Measurements from ENCODE around the gene GLG1.

Gene GLG1

DNA sequence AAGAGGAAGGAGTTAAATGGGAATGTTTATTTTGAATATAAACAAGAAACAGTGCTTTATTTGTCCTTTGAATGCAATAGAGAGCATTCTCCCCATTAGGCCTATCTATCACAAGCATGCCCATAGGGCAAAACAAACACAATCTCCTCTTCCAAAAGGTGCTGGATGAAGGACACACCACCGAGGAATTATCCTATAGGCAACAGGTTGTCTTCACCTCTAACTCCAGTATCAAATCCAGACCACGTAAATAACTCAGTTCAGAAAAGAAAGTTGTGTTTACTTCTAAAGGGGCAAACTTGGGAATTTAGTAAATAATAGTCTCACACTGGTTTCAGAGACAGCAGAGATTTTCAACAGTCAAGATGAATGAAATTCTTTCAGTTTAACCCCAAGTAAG lies 101.9 kb downstream of the GLG1 start:
- no peak for TF ChIP-seq POLR2A (IDR thresholded peaks at IDR 0.05; ENCODE audit: extremely low read depth, insufficient read length)
- TF ChIP-seq, protein P1, sequence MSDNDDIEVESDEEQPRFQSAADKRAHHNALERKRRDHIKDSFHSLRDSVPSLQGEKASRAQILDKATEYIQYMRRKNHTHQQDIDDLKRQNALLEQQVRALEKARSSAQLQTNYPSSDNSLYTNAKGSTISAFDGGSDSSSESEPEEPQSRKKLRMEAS (IDR thresholded peaks at IDR 0.05; ENCODE audit: low read depth, low read length): no peak
- TF ChIP-seq MYC (IDR thresholded peaks at IDR 0.05; ENCODE audit: low read depth, low read length): no peak
- TF ChIP-seq, protein P2, sequence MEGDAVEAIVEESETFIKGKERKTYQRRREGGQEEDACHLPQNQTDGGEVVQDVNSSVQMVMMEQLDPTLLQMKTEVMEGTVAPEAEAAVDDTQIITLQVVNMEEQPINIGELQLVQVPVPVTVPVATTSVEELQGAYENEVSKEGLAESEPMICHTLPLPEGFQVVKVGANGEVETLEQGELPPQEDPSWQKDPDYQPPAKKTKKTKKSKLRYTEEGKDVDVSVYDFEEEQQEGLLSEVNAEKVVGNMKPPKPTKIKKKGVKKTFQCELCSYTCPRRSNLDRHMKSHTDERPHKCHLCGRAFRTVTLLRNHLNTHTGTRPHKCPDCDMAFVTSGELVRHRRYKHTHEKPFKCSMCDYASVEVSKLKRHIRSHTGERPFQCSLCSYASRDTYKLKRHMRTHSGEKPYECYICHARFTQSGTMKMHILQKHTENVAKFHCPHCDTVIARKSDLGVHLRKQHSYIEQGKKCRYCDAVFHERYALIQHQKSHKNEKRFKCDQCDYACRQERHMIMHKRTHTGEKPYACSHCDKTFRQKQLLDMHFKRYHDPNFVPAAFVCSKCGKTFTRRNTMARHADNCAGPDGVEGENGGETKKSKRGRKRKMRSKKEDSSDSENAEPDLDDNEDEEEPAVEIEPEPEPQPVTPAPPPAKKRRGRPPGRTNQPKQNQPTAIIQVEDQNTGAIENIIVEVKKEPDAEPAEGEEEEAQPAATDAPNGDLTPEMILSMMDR (IDR thresholded peaks at IDR 0.05; ENCODE audit: low read depth, low read length): no peak
- H3K4me3 ChIP-seq (ENCODE audit: low read depth, low read length): no peak overlapping the region
- DNase-seq (ENCODE audit: low read depth): no peak

- H3K4me3 ChIP-seq (ENCODE audit: low read depth, low read length): no peak overlapping the region
- DNase-seq (ENCODE audit: low read depth): no peak
- no peak for TF ChIP-seq POLR2A (IDR thresholded peaks at IDR 0.05; ENCODE audit: extremely low read depth, insufficient read length)
- no peak for TF ChIP-seq MYC (IDR thresholded peaks at IDR 0.05; ENCODE audit: low read depth, low read length)
- TF ChIP-seq, protein P1 (IDR thresholded peaks at IDR 0.05; ENCODE audit: low read depth, low read length): no peak
- TF ChIP-seq, protein P2 (IDR thresholded peaks at IDR 0.05; ENCODE audit: low read depth, low read length): no peak
These were observed 103.5 kb downstream of the GLG1 start for GRCh38 chr16:74503412-74503811.

DNA sequence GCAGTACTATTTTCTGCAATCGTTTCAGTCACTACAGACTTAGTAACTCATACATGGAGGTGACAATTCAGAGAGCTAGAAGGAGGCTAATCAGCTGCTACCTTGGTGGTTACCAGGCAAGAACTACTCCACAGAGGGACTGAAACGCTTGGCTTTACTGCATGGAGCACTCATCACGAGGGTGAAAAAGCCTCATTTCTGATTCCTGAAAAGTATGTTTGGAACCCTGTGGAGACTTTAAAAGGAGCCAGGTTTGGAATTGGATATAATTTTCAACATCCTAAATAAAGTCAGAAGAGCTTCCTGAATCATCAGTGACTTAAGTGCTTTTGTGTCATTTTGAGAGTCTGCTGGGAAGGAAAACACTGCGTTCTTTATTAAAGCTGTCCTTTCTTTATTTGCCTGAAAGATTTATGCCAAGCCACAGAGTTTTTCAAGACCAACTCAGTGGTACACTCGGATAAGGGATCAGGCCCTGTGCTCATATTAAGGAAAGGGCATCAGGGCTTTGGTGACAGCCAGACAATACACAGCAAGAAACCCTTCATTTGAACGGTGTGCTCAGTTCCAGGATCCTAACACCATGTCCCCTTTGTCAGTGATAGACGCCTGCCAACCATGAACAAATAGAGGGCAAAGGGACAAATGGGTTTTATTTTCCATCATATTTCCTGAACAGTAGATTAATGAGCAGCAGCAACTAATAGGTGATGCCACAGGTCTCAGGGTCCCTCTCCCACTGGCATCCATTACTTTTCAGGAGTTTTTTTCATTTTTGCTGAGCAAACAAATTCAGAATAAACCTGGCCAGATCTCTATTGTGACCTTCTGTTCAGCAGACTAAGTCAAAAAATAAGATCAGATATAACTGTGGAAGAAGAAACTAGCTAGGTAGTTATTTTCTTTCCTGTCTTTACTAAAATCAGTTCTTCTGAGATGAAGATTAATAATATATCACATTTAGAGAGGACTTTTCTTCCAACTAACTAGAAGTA lies 105.1 kb downstream of the GLG1 start:
- H3K4me3 ChIP-seq (ENCODE audit: low read depth, low read length): no peak overlapping the region
- DNase-seq (ENCODE audit: low read depth): no peak
- TF ChIP-seq, protein P2 (IDR thresholded peaks at IDR 0.05; ENCODE audit: low read depth, low read length): no peak
- no peak for TF ChIP-seq MYC (IDR thresholded peaks at IDR 0.05; ENCODE audit: low read depth, low read length)
- TF ChIP-seq, protein P1 (IDR thresholded peaks at IDR 0.05; ENCODE audit: low read depth, low read length): no peak
- no peak for TF ChIP-seq POLR2A (IDR thresholded peaks at IDR 0.05; ENCODE audit: extremely low read depth, insufficient read length)

GRCh38 chr16:74500907-74501306 lies 106.0 kb downstream of the GLG1 start:
- H3K4me3 ChIP-seq (ENCODE audit: low read depth, low read length): no peak overlapping the region
- DNase-seq (ENCODE audit: low read depth): no peak
- TF ChIP-seq POLR2A (IDR thresholded peaks at IDR 0.05; ENCODE audit: extremely low read depth, insufficient read length): no peak
- TF ChIP-seq MYC (IDR thresholded peaks at IDR 0.05; ENCODE audit: low read depth, low read length): no peak
- TF ChIP-seq, protein P1 (IDR thresholded peaks at IDR 0.05; ENCODE audit: low read depth, low read length): no peak
- TF ChIP-seq, protein P2 (IDR thresholded peaks at IDR 0.05; ENCODE audit: low read depth, low read length): no peak

DNA sequence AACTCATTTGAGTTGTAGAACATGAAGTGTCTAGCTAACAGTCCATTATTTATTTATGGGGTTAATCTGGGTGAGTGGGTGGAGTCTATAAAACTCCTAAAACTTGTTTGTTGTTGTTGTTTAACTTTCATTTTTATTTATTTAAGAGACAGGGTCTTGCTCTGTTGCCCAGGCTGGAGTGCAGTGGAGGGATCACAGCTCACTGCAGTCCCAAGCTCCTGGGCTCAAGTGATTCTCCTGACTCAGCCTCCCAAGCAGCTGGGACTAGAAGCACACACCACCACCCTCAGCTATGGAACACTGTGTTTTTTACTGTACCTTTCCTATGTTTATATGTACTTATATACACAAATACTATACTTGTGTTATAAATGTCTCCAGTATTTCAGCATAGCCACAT lies 107.8 kb downstream of the GLG1 start:
- TF ChIP-seq POLR2A (IDR thresholded peaks at IDR 0.05; ENCODE audit: extremely low read depth, insufficient read length) (no peak), MYC (IDR thresholded peaks at IDR 0.05; ENCODE audit: low read depth, low read length) (no peak)
- TF ChIP-seq, protein P1 (IDR thresholded peaks at IDR 0.05; ENCODE audit: low read depth, low read length): no peak
- TF ChIP-seq, protein P2 (IDR thresholded peaks at IDR 0.05; ENCODE audit: low read depth, low read length): no peak
- DNase-seq (ENCODE audit: low read depth): no peak

More for the DNA sequence above, 107.8 kb downstream of the GLG1 start:
- no peak overlapping the region for H3K4me3 ChIP-seq (ENCODE audit: low read depth, low read length)

All from NB4 (cell line).